T1000 (cell line): ENCODE measurements around the gene OTOP1.
"Not testable (repeated sequence)": the region's sequence is repeated elsewhere in the genome, so short reads cannot be mapped to it uniquely, and the experiment has no call there.

Experiments used
- DNase-seq: peaks from one replicate; lab custom pipeline; 2025; ENCODE audit warnings: mixed read lengths; lab: John Stamatoyannopoulos, UW

The OTOP1 gene

GRCh38 chr4:4227510-4228355 lies 1.0 kb upstream of the OTOP1 start:
- no peak for DNase-seq

DNA sequence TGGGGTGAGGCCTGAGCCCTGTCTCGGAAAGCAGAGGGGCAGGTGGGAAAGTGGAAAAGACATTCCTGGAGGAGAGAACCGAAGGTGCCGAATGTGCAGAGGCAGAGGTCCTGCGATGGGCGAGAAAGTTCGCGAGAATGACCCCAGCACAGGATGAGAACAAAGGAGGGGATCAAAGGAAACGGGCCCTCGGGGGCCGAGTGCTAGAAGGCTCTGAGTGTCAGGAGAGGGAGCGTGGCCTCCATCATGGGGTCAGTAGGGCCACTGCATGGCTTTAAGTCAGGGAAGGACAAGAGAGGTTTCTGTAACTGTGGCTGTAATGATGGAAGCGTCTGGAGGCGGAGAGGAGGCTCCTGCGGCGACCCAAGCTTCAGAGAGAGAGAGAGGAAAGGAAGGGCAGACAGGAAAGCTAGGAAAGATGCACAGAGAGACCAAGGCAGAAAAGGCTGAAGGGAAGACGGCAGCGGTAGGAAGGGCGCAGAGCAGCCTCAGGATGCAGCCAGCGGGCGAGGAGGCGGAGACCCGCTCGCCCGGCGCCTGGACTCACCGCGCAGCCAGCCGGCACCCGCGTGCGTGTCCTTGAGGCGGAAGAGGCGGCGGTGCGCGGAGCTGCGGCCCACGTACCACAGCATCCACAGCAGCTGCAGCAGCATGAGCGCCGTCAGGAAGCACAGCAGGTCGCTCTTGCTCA lies 669 bp downstream of the OTOP1 start:
- DNase-seq: no peak

DNA sequence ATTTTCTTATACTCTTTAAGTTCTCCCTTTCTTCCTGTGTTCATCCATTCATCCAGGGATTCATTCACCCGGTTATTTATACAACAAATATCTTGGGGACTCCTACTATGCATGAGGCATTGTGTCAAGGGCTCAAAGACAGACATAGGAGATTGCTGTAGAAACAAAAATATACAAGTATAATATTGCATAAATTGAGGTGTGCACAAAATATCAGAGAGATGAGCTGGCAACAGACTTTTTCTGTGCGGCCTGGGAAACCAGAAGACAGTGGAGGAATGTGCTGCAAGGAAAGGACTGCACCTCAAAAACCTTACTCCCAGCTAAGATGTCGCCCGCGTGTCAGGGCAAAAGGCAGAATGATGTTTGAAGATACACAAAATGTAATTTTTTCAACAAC lies 9.6 kb downstream of the OTOP1 start:
- no peak for DNase-seq

DNA sequence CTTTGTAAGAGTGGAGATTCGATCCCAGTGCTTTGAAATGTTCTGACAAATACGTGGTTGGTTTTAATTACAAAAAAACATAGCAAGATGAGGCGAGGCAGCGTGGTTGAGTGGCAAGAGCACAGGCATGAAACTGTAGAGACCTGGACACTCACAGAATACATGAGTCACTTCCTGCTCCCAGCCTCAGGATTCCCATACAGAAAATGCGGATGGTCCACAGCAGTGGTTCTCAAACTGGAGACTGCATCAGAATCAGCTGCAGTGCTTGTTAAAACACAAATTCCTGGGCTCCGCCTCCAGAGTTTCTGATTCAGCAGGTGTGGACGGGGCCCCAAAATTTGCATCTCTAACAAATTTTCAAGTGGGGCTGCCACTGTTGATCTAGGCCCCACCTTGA lies 10.1 kb downstream of the OTOP1 start:
- DNase-seq: no peak

- not testable (repeated sequence) for DNase-seq
Measured at GRCh38 chr4:4213674-4214073, 13.1 kb downstream of the OTOP1 start.

GRCh38 chr4:4206204-4206603 lies 20.5 kb downstream of the OTOP1 start:
- no peak for DNase-seq

DNA sequence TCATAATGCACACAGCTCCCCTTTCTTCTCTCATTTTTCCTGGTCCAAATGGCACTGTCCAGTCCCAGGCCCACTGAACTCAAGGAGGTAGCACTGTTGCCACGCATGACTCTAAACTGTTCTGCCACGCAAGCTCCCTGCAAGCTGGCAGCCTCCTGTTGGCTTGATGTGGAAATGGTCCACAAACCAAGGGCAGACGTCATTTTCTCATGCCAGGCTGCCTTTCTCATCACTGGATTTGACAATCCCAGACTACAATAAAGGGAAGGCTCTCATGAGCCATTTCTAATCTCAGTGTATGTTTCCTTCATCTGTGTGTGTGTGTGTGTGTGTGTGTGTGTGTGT lies 22.4 kb downstream of the OTOP1 start:
- DNase-seq: no peak

GRCh38 chr4:4203688-4204400 lies 22.9 kb downstream of the OTOP1 start:
- DNase-seq: no peak

- no peak for DNase-seq
Measured at GRCh38 chr4:4202510-4202909, 24.2 kb downstream of the OTOP1 start.

- DNase-seq: no peak
Measured at GRCh38 chr4:4200624-4201023, 26.1 kb downstream of the OTOP1 start.

GRCh38 chr4:4195354-4195753 lies 31.4 kb downstream of the OTOP1 start:
- no peak for DNase-seq

DNA sequence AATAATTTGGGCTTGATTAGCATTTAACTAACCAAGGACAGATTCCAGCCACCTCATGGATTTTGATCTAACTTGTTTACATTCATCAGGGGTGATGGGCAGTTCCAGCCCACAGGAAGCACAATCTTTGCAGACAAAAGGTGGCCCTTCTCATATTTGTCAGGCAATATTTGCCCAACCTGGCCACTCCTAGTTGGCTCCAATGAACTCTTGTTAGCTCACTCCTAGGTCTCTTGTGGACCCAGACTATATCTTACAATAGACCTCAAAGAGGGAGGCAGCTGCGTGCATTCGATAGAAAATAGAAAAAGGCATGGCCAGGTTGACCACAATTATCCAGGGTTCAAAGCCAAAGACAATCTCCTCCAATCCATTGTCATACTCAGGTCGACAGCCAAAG lies 38.2 kb downstream of the OTOP1 start:
- DNase-seq: not testable (repeated sequence)

- DNase-seq: no peak
Measured at GRCh38 chr4:4185528-4185927, 41.2 kb downstream of the OTOP1 start.

GRCh38 chr4:4182835-4183568 lies 43.7 kb downstream of the OTOP1 start:
- DNase-seq: no peak

GRCh38 chr4:4170596-4171150 lies 56.1 kb downstream of the OTOP1 start:
- DNase-seq: no peak

- DNase-seq: not testable (repeated sequence)
Measured at GRCh38 chr4:4167981-4168780, 58.5 kb downstream of the OTOP1 start.

GRCh38 chr4:4166986-4167385 lies 59.7 kb downstream of the OTOP1 start:
- not testable (repeated sequence) for DNase-seq

- DNase-seq: not testable (repeated sequence)
Measured at GRCh38 chr4:4165701-4166392, 60.9 kb downstream of the OTOP1 start.

DNA sequence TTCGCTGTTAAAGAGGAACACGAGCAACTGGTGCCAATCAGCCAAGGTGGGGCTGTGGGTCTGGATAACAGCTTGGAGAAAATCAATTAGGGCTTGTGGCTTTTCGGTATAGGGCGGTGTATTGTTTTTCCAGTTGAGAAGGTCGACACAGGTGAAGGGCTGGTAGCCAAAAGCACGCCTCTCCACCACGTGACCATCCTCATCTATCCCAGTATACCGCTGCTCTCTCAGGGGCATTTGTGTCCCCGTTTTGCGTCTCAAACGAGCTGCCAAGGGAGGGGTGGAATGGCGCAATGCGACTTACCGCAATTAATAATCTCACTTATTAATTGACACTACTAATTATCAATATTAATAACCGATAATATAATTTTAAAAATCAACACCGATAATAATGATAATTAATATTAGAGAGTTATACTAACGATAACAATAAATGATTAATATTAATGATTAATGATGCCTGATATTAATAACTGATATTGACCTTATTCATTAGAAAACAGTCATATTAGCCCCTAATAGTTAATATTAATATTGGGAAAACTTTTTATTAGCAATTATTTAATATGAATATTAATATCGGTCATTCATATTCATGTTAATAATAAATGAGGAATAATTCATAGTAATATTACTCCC lies 62.1 kb downstream of the OTOP1 start:
- not testable (repeated sequence) for DNase-seq

DNA sequence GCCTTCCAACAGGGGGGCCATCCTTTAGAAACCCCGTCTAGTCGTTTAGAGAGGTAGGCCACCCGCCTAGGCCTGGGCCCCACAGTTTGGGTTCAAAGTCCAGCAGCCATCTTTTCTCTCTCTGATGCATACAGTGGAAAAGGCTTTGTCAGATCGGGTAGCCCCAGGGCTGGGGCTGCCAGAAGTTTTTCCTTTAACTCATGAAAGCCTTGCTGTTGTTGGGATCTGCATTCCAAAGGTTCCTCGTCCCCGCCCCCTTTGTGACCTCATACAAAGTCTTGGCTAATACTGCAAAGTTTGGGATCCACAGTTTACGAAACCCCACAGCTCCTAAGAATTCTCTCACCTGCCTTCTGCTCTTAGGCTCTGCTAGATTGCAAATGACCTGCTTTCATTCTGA lies 64.5 kb downstream of the OTOP1 start:
- not testable (repeated sequence) for DNase-seq
